ENCODE results near the gene ESRRA. TPM values are rescaled to one million over a fixed set of nuclear protein-coding genes. Genes with fewer than 3 reads are reported as not detected.

ESRRA gene
- 48.4 and 56.1 TPM in 2 replicates for total RNA-seq (2014; rRNA removed; shearing (Covaris generic))
- polyA plus RNA-seq (2015; cell fraction: cytosol; rRNA removed), result 57.7 and 62.8 TPM in 2 replicates
- polyA plus RNA-seq (2015; cell fraction: nucleus; rRNA removed), result 31.2 and 38.8 TPM in 2 replicates

GRCh38 chr11:64305075-64305690 lies at the start of gene ESRRA:
TSS of gene ESRRA (plus strand) at chr11:64305524. CDS start at chr11:64307180, 1,656 bp downstream.
- in situ Hi-C loops (cut with HindIII; ENCODE audit: low pct_unique_long_range_greater_than_20kb, low sequenced_read_pairs), result no loop called here
- peak; percentile 98 for DNase-seq (ENCODE audit: low read depth, low spot score)

- in situ Hi-C loops (cut with HindIII; ENCODE audit: low pct_unique_long_range_greater_than_20kb, low sequenced_read_pairs), result no loop called here
- DNase-seq (ENCODE audit: low read depth, low spot score), result no peak
Observed at GRCh38 chr11:64256300-64256699, 49.0 kb upstream of the ESRRA start.

GRCh38 chr11:64258356-64258755 lies 47.0 kb upstream of the ESRRA start:
- in situ Hi-C loops (cut with HindIII; ENCODE audit: low pct_unique_long_range_greater_than_20kb, low sequenced_read_pairs), result no loop called here

GRCh38 chr11:64258946-64259532 lies 46.3 kb upstream of the ESRRA start:
- no peak for DNase-seq (ENCODE audit: low read depth, low spot score)

More at GRCh38 chr11:64258356-64258755, 47.0 kb upstream of the ESRRA start:
- DNase-seq (ENCODE audit: low read depth, low spot score), result no peak

GRCh38 chr11:64259533-64260067 lies 45.7 kb upstream of the ESRRA start:
- no peak for DNase-seq (ENCODE audit: low read depth, low spot score)
- in situ Hi-C loops (cut with HindIII; ENCODE audit: low pct_unique_long_range_greater_than_20kb, low sequenced_read_pairs), result no loop called here

More at GRCh38 chr11:64258946-64259532, 46.3 kb upstream of the ESRRA start:
- in situ Hi-C loops (cut with HindIII; ENCODE audit: low pct_unique_long_range_greater_than_20kb, low sequenced_read_pairs), result no loop called here

- DNase-seq (ENCODE audit: low read depth, low spot score), result no peak
- in situ Hi-C loops (cut with HindIII; ENCODE audit: low pct_unique_long_range_greater_than_20kb, low sequenced_read_pairs), result no loop called here
Observed at GRCh38 chr11:64260147-64260708, 45.1 kb upstream of the ESRRA start.

GRCh38 chr11:64261556-64262080 lies 43.7 kb upstream of the ESRRA start:
- no peak for DNase-seq (ENCODE audit: low read depth, low spot score)
- in situ Hi-C loops (cut with HindIII; ENCODE audit: low pct_unique_long_range_greater_than_20kb, low sequenced_read_pairs), result no loop called here

GRCh38 chr11:64262271-64263002 lies 42.9 kb upstream of the ESRRA start:
- DNase-seq (ENCODE audit: low read depth, low spot score), result no peak
- in situ Hi-C loops (cut with HindIII; ENCODE audit: low pct_unique_long_range_greater_than_20kb, low sequenced_read_pairs), result no loop called here

GRCh38 chr11:64263021-64263946 lies 42.0 kb upstream of the ESRRA start:
- DNase-seq (ENCODE audit: low read depth, low spot score), result no peak
- in situ Hi-C loops (cut with HindIII; ENCODE audit: low pct_unique_long_range_greater_than_20kb, low sequenced_read_pairs), result no loop called here

- in situ Hi-C loops (cut with HindIII; ENCODE audit: low pct_unique_long_range_greater_than_20kb, low sequenced_read_pairs), result no loop called here
- no peak for DNase-seq (ENCODE audit: low read depth, low spot score)
Observed at GRCh38 chr11:64263947-64264317, 41.4 kb upstream of the ESRRA start.

GRCh38 chr11:64264371-64264852 lies 40.9 kb upstream of the ESRRA start:
- in situ Hi-C loops (cut with HindIII; ENCODE audit: low pct_unique_long_range_greater_than_20kb, low sequenced_read_pairs), result no loop called here
- DNase-seq (ENCODE audit: low read depth, low spot score), result no peak

GRCh38 chr11:64265176-64266160 lies 39.9 kb upstream of the ESRRA start:
- in situ Hi-C loops (cut with HindIII; ENCODE audit: low pct_unique_long_range_greater_than_20kb, low sequenced_read_pairs), result no loop called here

GRCh38 chr11:64266339-64266738 lies 39.0 kb upstream of the ESRRA start:
- DNase-seq (ENCODE audit: low read depth, low spot score), result no peak
- in situ Hi-C loops (cut with HindIII; ENCODE audit: low pct_unique_long_range_greater_than_20kb, low sequenced_read_pairs), result no loop called here

More at GRCh38 chr11:64265176-64266160, 39.9 kb upstream of the ESRRA start:
- no peak for DNase-seq (ENCODE audit: low read depth, low spot score)

- in situ Hi-C loops (cut with HindIII; ENCODE audit: low pct_unique_long_range_greater_than_20kb, low sequenced_read_pairs), result no loop called here
- no peak for DNase-seq (ENCODE audit: low read depth, low spot score)
Observed at GRCh38 chr11:64267207-64267945, 37.9 kb upstream of the ESRRA start.

Measured in SK-MEL-5 (cell line).